ENCODE measurements around the gene ITGAE.

DNA sequence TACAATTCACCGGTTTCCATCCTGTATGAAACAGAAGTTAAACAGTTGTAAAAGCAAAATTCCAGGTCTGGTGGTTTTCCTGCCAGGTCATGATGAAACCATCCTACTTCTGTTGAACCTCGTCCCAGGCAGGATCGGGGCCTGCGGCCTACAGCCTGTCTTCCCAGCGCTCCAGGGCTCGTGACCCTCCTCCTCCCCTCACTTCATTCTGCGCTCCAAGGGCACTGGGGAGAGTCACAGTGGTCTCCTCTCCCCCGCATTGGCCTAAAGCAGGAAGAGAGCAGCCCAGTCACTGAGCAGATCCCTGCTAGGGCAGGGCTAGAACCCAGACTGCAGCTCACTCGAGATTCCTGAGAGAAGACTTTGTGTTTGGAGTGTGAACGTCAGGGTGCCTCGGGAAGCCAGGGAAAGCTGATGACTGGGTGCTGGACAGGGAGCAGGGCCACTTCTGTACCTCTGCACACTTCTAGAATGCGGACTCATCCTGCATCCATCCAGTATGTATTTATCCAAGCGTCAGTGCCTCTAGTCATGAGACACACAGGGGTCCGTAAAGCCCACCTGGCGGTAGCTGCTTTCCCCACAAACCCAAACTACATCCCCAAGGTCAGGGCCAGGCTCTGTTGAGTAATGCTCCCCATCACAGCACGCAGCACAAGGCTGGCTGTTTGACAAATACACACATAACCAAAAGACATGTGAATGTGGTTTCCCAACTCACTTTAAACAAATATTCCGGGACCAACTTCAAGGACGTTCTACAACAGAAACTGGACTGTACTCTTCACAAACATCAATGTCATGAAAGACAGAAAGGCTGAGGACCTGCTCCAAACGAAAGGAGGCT, 1.7 kb upstream of the ITGAE start:
- TF ChIP-seq, protein P1, sequence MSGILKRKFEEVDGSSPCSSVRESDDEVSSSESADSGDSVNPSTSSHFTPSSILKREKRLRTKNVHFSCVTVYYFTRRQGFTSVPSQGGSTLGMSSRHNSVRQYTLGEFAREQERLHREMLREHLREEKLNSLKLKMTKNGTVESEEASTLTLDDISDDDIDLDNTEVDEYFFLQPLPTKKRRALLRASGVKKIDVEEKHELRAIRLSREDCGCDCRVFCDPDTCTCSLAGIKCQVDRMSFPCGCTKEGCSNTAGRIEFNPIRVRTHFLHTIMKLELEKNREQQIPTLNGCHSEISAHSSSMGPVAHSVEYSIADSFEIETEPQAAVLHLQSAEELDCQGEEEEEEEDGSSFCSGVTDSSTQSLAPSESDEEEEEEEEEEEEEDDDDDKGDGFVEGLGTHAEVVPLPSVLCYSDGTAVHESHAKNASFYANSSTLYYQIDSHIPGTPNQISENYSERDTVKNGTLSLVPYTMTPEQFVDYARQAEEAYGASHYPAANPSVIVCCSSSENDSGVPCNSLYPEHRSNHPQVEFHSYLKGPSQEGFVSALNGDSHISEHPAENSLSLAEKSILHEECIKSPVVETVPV (CRISPR knock-in tag; IDR thresholded peaks at IDR 0.05), result no peak
- no peak for TF ChIP-seq GLIS3 (CRISPR knock-in tag; IDR thresholded peaks at IDR 0.05)
- TF ChIP-seq ZNF565 (CRISPR knock-in tag; conservative IDR thresholded peaks at IDR 0.05; ENCODE audit: low read depth), result no peak
- TF ChIP-seq ARNTL (CRISPR knock-in tag; IDR thresholded peaks at IDR 0.05; ENCODE audit: borderline replicate concordance, low read depth), result no peak
- TF ChIP-seq CSDC2 (CRISPR knock-in tag; IDR thresholded peaks at IDR 0.05), result no peak
- no peak for TF ChIP-seq ISL1 (CRISPR knock-in tag; IDR thresholded peaks at IDR 0.05)
